ENCODE data around the gene DPYD.

The DPYD gene

GRCh38 chr1:97097404-97097925 lies 823.4 kb downstream of the DPYD start:
- Histone ChIP-seq H3K9me3 (no peaks in the 10 kb centered on the region; the same call in 1 of the 2 replicates), H3K36me3 (replicated peaks) (no peaks in the 10 kb centered on the region), H3K4me3 (no peak overlapping the region), H3K27me3 (ENCODE audit: low read depth) (peaks cover 19% of the 10 kb centered on the region), H3K4me1 (peaks cover 3% of the 10 kb centered on the region; the same call in 1 of the 2 replicates)
- in situ Hi-C loops (cut with MboI; ENCODE audit: low sequenced_read_pairs), result no loop called here
- DNase-seq (ENCODE audit: low spot score in 2 of 2), result no peak

- Histone ChIP-seq H3K4me3 (no peak overlapping the region), H3K27me3 (ENCODE audit: low read depth) (peaks cover 16% of the 10 kb centered on the region), H3K36me3 (replicated peaks) (no peaks in the 10 kb centered on the region)
These were observed 825.1 kb downstream of the DPYD start for GRCh38 chr1:97095764-97096163.

GRCh38 chr1:97094247-97094972 lies 826.4 kb downstream of the DPYD start:
- no peaks in the 10 kb centered on the region for H3K36me3 ChIP-seq (replicated peaks)
- no peak overlapping the region for H3K4me3 ChIP-seq
- no peaks in the 10 kb centered on the region; the same call in 1 of the 2 replicates for H3K9me3 ChIP-seq
- H3K4me1 ChIP-seq, result peaks cover 6% of the 10 kb centered on the region; the same call in 1 of the 2 replicates
- peak in 1 of 2 experiments; percentile 5 for DNase-seq (ENCODE audit: low spot score in 2 of 2)
- in situ Hi-C loops (cut with MboI; ENCODE audit: low sequenced_read_pairs), result no loop called here
- H3K27me3 ChIP-seq (ENCODE audit: low read depth), result peaks cover 14% of the 10 kb centered on the region

More at GRCh38 chr1:97095764-97096163, 825.1 kb downstream of the DPYD start:
- DNase-seq (ENCODE audit: low spot score in 2 of 2), result no peak
- Histone ChIP-seq H3K9me3 (no peaks in the 10 kb centered on the region; the same call in 1 of the 2 replicates), H3K4me1 (peaks cover 6% of the 10 kb centered on the region; the same call in 1 of the 2 replicates)
- in situ Hi-C loops (cut with MboI; ENCODE audit: low sequenced_read_pairs), result no loop called here

- Histone ChIP-seq H3K27me3 (ENCODE audit: low read depth) (peaks cover 7% of the 10 kb centered on the region), H3K4me3 (no peak overlapping the region), H3K9me3 (no peaks in the 10 kb centered on the region; the same call in 1 of the 2 replicates), H3K4me1 (peaks cover 6% of the 10 kb centered on the region; the same call in 1 of the 2 replicates), H3K36me3 (replicated peaks) (no peaks in the 10 kb centered on the region)
- DNase-seq (ENCODE audit: low spot score in 2 of 2), result no peak
- in situ Hi-C loops (cut with MboI; ENCODE audit: low sequenced_read_pairs), result no loop called here
These were observed 827.1 kb downstream of the DPYD start for GRCh38 chr1:97093741-97094140.

GRCh38 chr1:97092824-97093223 lies 828.0 kb downstream of the DPYD start:
- DNase-seq (ENCODE audit: low spot score in 2 of 2), result no peak
- no peaks in the 10 kb centered on the region; the same call in 1 of the 2 replicates for H3K9me3 ChIP-seq
- H3K4me1 ChIP-seq, result peaks cover 6% of the 10 kb centered on the region; the same call in 1 of the 2 replicates
- no peaks in the 10 kb centered on the region for H3K36me3 ChIP-seq (replicated peaks)
- peaks cover 3% of the 10 kb centered on the region; the same call in 1 of the 2 replicates for H3K27me3 ChIP-seq (ENCODE audit: low read depth)
- in situ Hi-C loops (cut with MboI; ENCODE audit: low sequenced_read_pairs), result no loop called here
- no peak overlapping the region for H3K4me3 ChIP-seq

- Histone ChIP-seq H3K4me1 (peaks cover 6% of the 10 kb centered on the region; the same call in 1 of the 2 replicates), H3K27me3 (ENCODE audit: low read depth) (peaks cover 4% of the 10 kb centered on the region), H3K9me3 (no peaks in the 10 kb centered on the region), H3K36me3 (replicated peaks) (no peaks in the 10 kb centered on the region), H3K4me3 (no peak overlapping the region)
- DNase-seq (ENCODE audit: low spot score in 2 of 2), result no peak
- in situ Hi-C loops (cut with MboI; ENCODE audit: low sequenced_read_pairs), result no loop called here
These were observed 829.2 kb downstream of the DPYD start for GRCh38 chr1:97091679-97092078.

- H3K9me3 ChIP-seq, result no peaks in the 10 kb centered on the region
- in situ Hi-C loops (cut with MboI; ENCODE audit: low sequenced_read_pairs), result no loop called here
- no peak overlapping the region for H3K4me3 ChIP-seq
- no peak for DNase-seq (ENCODE audit: low spot score in 2 of 2)
- peaks cover 6% of the 10 kb centered on the region; the same call in 1 of the 2 replicates for H3K4me1 ChIP-seq
- H3K36me3 ChIP-seq (replicated peaks), result no peaks in the 10 kb centered on the region
- peaks cover 4% of the 10 kb centered on the region for H3K27me3 ChIP-seq (ENCODE audit: low read depth)
These were observed 829.6 kb downstream of the DPYD start for GRCh38 chr1:97091263-97091662.

GRCh38 chr1:97090725-97091124 lies 830.1 kb downstream of the DPYD start:
- H3K4me3 ChIP-seq, result no peak overlapping the region
- in situ Hi-C loops (cut with MboI; ENCODE audit: low sequenced_read_pairs), result no loop called here
- no peaks in the 10 kb centered on the region for H3K36me3 ChIP-seq (replicated peaks)
- DNase-seq (ENCODE audit: low spot score in 2 of 2), result no peak
- H3K9me3 ChIP-seq, result no peaks in the 10 kb centered on the region
- H3K27me3 ChIP-seq (ENCODE audit: low read depth), result peaks cover 4% of the 10 kb centered on the region
- peaks cover 6% of the 10 kb centered on the region; the same call in 1 of the 2 replicates for H3K4me1 ChIP-seq

- H3K4me3 ChIP-seq, result no peak overlapping the region
- no peak for DNase-seq (ENCODE audit: low spot score in 2 of 2)
These were observed 831.7 kb downstream of the DPYD start for GRCh38 chr1:97089173-97089572.

GRCh38 chr1:97088391-97088790 lies 832.4 kb downstream of the DPYD start:
- Histone ChIP-seq H3K36me3 (replicated peaks) (no peaks in the 10 kb centered on the region), H3K4me3 (no peak overlapping the region), H3K27me3 (ENCODE audit: low read depth) (peaks cover 4% of the 10 kb centered on the region), H3K9me3 (no peaks in the 10 kb centered on the region), H3K4me1 (peaks cover 3% of the 10 kb centered on the region; the same call in 1 of the 2 replicates)
- no peak for DNase-seq (ENCODE audit: low spot score in 2 of 2)
- in situ Hi-C loops (cut with MboI; ENCODE audit: low sequenced_read_pairs), result no loop called here

More at GRCh38 chr1:97089173-97089572, 831.7 kb downstream of the DPYD start:
- Histone ChIP-seq H3K36me3 (replicated peaks) (no peaks in the 10 kb centered on the region), H3K9me3 (no peaks in the 10 kb centered on the region), H3K27me3 (ENCODE audit: low read depth) (peaks cover 4% of the 10 kb centered on the region), H3K4me1 (peaks cover 3% of the 10 kb centered on the region; the same call in 1 of the 2 replicates)
- in situ Hi-C loops (cut with MboI; ENCODE audit: low sequenced_read_pairs), result no loop called here

- DNase-seq (ENCODE audit: low spot score in 2 of 2), result no peak
- in situ Hi-C loops (cut with MboI; ENCODE audit: low sequenced_read_pairs), result no loop called here
These were observed 836.3 kb downstream of the DPYD start for GRCh38 chr1:97084546-97084945.

GRCh38 chr1:97082160-97082848 lies 838.5 kb downstream of the DPYD start:
- DNase-seq (ENCODE audit: low spot score in 2 of 2), result no peak
- in situ Hi-C loops (cut with MboI; ENCODE audit: low sequenced_read_pairs), result no loop called here
- peaks cover 13% of the 10 kb centered on the region for H3K27me3 ChIP-seq (ENCODE audit: low read depth)

More at GRCh38 chr1:97084546-97084945, 836.3 kb downstream of the DPYD start:
- Histone ChIP-seq H3K9me3 (no peaks in the 10 kb centered on the region), H3K36me3 (replicated peaks) (no peaks in the 10 kb centered on the region), H3K4me1 (no peaks in the 10 kb centered on the region), H3K4me3 (no peak overlapping the region), H3K27me3 (ENCODE audit: low read depth) (peaks cover 5% of the 10 kb centered on the region)

GRCh38 chr1:97078872-97079271 lies 842.0 kb downstream of the DPYD start:
- no peaks in the 10 kb centered on the region for H3K9me3 ChIP-seq
- no peaks in the 10 kb centered on the region for H3K4me1 ChIP-seq
- no peaks in the 10 kb centered on the region for H3K36me3 ChIP-seq (replicated peaks)
- peaks cover 9% of the 10 kb centered on the region for H3K27me3 ChIP-seq (ENCODE audit: low read depth)
- no peak overlapping the region for H3K4me3 ChIP-seq
- in situ Hi-C loops (cut with MboI; ENCODE audit: low sequenced_read_pairs), result no loop called here
- no peak for DNase-seq (ENCODE audit: low spot score in 2 of 2)

More at GRCh38 chr1:97082160-97082848, 838.5 kb downstream of the DPYD start:
- Histone ChIP-seq H3K4me1 (no peaks in the 10 kb centered on the region), H3K9me3 (no peaks in the 10 kb centered on the region), H3K36me3 (replicated peaks) (no peaks in the 10 kb centered on the region), H3K4me3 (no peak overlapping the region)
